H1 (cell line): ENCODE measurements around the gene PPA1. TPM values are rescaled to one million over a fixed set of nuclear protein-coding genes. Genes with fewer than 3 reads are reported as not detected.

Source experiments
- CHD1 ChIP-seq: IDR thresholded peaks from 2 replicates; pipeline ENCODE4 v1.6.1; 2012; ENCODE audit warnings: low read depth, low read length, improper control_type of control experiment
- KDM4A ChIP-seq: IDR thresholded peaks from one replicate; pipeline ENCODE4 v1.7.1; 2012; ENCODE audit warnings: low read depth, mild to moderate bottlenecking, moderate library complexity, low read length, inconsistent platforms; ENCODE audit not compliant: severe bottlenecking
- TCF12 ChIP-seq: IDR thresholded peaks from 2 replicates; pipeline ENCODE4 v1.6.1; 2011; ENCODE audit warnings: low read depth, mild to moderate bottlenecking, low read length
- polyA plus RNA-seq, 7 experiments: library from polyadenylated mRNA; depleted of rRNA in 3 of 7; stranded (reverse) in 5 of 7; unstranded in 2 of 7; fragments of >200 nt in 5 of 7; fragments of 200-250 nt in 2 of 7; gene quantifications; 1 replicate in 5 of 7; 2 replicates in 1 of 7; 4 replicates in 1 of 7; pipeline versions ENCODE4 v1.2.1 to v1.2.3, GENCODE V29; 2011 to 2013; ENCODE audit warnings: missing spikeins in 2 of 7, mixed read lengths in 2 of 7
- total RNA-seq: library from RNA; stranded (reverse); fragmentation: NEBNext Ultra II Directional; extraction: Animal tissue kit (Norgen Biotek cat#: 25700); gene quantifications from 2 replicates; pipeline ENCODE4 v1.2.1, GENCODE V29; 2021

Gene PPA1
- total and polyA plus RNA-seq, 2 of the 8 experiments (the other 6 are each of a cell fraction or from before 2014, with no cell fraction given), result 77.0 to 191 TPM

DNA sequence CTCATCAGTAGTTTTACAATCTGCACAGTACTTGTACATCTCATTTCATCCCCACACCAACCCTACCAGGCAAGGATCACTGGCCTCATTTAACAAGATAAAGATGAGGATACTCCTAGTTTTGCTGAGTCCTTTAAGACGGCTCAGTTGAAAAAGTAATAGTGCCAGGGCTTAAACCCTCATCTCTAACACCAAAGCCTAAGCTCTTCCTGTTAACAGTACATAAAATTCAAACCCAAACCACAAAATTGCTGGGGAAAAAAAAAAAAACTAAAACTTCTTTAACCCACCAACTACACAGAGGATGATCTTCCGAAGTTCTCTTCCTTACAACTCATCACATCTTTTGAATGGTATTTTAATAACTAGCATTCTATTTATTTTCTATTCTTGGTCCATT lies 64.2 kb downstream of the PPA1 start (continued):
- TF ChIP-seq TCF12, result no peak
- no peak for TF ChIP-seq CHD1
- no peak for TF ChIP-seq KDM4A
